Astrocyte (in vitro differentiated cells and primary cell): ENCODE measurements around the gene SRM. TPM values are rescaled to one million over a fixed set of nuclear protein-coding genes. Genes with fewer than 3 reads are reported as not detected.

ENCODE experiments used
- DNase-seq: peaks from one replicate; pipeline ENCODE4 v3.0.0-alpha.2; 2010; ENCODE audit warnings: low read depth
- FAIRE-seq: peaks from 2 replicates; lab custom pipeline; 2011; peaks lifted over from hg19 to GRCh38; lab: Jason Lieb, UNC
- H2AFZ ChIP-seq: 2 replicates; pipeline ENCODE4 v1.6.0; 2012; ENCODE audit warnings: low read depth, low read length, inconsistent platforms
- H3K27ac ChIP-seq: 2 replicates; pipeline ENCODE4 v1.5.1; 2011; ENCODE audit warnings: low read depth, low read length, inconsistent platforms
- H3K27me3 ChIP-seq: 2 replicates; pipeline ENCODE4 v1.6.0; 2011; ENCODE audit warnings: low read length, inconsistent platforms; ENCODE audit not compliant: insufficient read depth
- H3K36me3 ChIP-seq: 2 replicates; pipeline ENCODE4 v1.5.1; 2011; ENCODE audit warnings: low read length, inconsistent platforms; ENCODE audit not compliant: insufficient read depth
- H3K4me1 ChIP-seq: 2 replicates; pipeline ENCODE4 v1.5.1; 2011; ENCODE audit warnings: low read length, inconsistent platforms; ENCODE audit not compliant: insufficient read depth
- H3K4me2 ChIP-seq: 2 replicates; pipeline ENCODE4 v1.6.0; 2012; ENCODE audit warnings: low read length, inconsistent platforms
- H3K4me3 ChIP-seq: 2 replicates; pipeline ENCODE4 v1.5.1; 2011; ENCODE audit warnings: low read depth, mild to moderate bottlenecking, low read length, inconsistent platforms; ENCODE audit not compliant: insufficient read depth
- H3K79me2 ChIP-seq: 2 replicates; pipeline ENCODE4 v1.6.0; 2012; ENCODE audit warnings: mild to moderate bottlenecking, low read length, inconsistent platforms; ENCODE audit not compliant: insufficient read depth
- H3K9ac ChIP-seq: 2 replicates; pipeline ENCODE4 v1.6.0; 2012; ENCODE audit warnings: mild to moderate bottlenecking, low read length, inconsistent platforms
- H3K9me3 ChIP-seq: 2 replicates; pipeline ENCODE4 v1.5.1; 2012; ENCODE audit warnings: low read depth, mild to moderate bottlenecking, low read length, inconsistent platforms; ENCODE audit not compliant: insufficient read depth
- H4K20me1 ChIP-seq: 2 replicates; pipeline ENCODE4 v1.6.0; 2012; ENCODE audit warnings: low read length, inconsistent platforms; ENCODE audit not compliant: insufficient read depth
- H3K27ac Mint-ChIP-seq: one replicate; pipeline ENCODE4 v1.8.0; 2021; ENCODE audit warnings: mild to moderate bottlenecking, mixed read lengths; ENCODE audit not compliant: unreplicated experiment
- H3K27me3 Mint-ChIP-seq: one replicate; pipeline ENCODE4 v1.8.0; 2021; ENCODE audit warnings: low read depth, mixed read lengths; ENCODE audit not compliant: unreplicated experiment
- H3K36me3 Mint-ChIP-seq: one replicate; pipeline ENCODE4 v1.8.0; 2021; ENCODE audit warnings: low read depth, mixed read lengths; ENCODE audit not compliant: unreplicated experiment
- H3K4me1 Mint-ChIP-seq: one replicate; pipeline ENCODE4 v1.8.0; 2021; ENCODE audit warnings: low read depth, mixed read lengths; ENCODE audit not compliant: unreplicated experiment
- H3K4me3 Mint-ChIP-seq: one replicate; pipeline ENCODE4 v1.8.0; 2021; ENCODE audit warnings: mild to moderate bottlenecking, moderate library complexity, mixed read lengths; ENCODE audit not compliant: unreplicated experiment
- H3K9me3 Mint-ChIP-seq: one replicate; pipeline ENCODE4 v1.8.0; 2021; ENCODE audit warnings: mild to moderate bottlenecking, mixed read lengths; ENCODE audit not compliant: unreplicated experiment
- CTCF ChIP-seq: IDR thresholded peaks from 2 replicates; pipeline ENCODE4 v1.5.1; 2011; ENCODE audit warnings: low read depth, mild to moderate bottlenecking, inconsistent platforms, low read length, moderate library complexity; ENCODE audit not compliant: insufficient read depth
- EZH2 ChIP-seq: IDR thresholded peaks from 2 replicates; pipeline ENCODE4 v1.6.1; 2012; ENCODE audit warnings: mild to moderate bottlenecking, low read length, inconsistent platforms; ENCODE audit not compliant: insufficient read depth
- total RNA-seq: library from RNA; stranded (reverse); gene quantifications from 2 replicates; pipeline ENCODE4 v1.2.1, GENCODE V29; 2021

The SRM gene
- total RNA-seq, 1 donor from 2014 or later: 225 TPM

- no peaks in the 10 kb centered on the region for H3K36me3 ChIP-seq
- H3K9me3 ChIP-seq: no peaks in the 10 kb centered on the region
- H3K79me2 ChIP-seq: no peaks in the 10 kb centered on the region
- H3K27me3 Mint-ChIP-seq: no peaks in the 10 kb centered on the region
- no peaks in the 10 kb centered on the region for H3K4me1 ChIP-seq
- no peak overlapping the region for H2AFZ ChIP-seq
- no peak overlapping the region for H3K27ac ChIP-seq
- H3K4me3 ChIP-seq: no peak overlapping the region
- no peaks in the 10 kb centered on the region for H3K36me3 Mint-ChIP-seq
- H3K4me2 ChIP-seq: no peak overlapping the region
- no peak overlapping the region for H3K9ac ChIP-seq
- no peak for FAIRE-seq
- no peak overlapping the region for H3K4me3 Mint-ChIP-seq
- no peaks in the 10 kb centered on the region for H3K9me3 Mint-ChIP-seq
- H3K27me3 ChIP-seq: no peaks in the 10 kb centered on the region
- no peak for DNase-seq
- no peak for TF ChIP-seq CTCF
- no peak for TF ChIP-seq EZH2
- no peaks in the 10 kb centered on the region for H4K20me1 ChIP-seq
- no peaks in the 10 kb centered on the region for H3K4me1 Mint-ChIP-seq
- no peak overlapping the region for H3K27ac Mint-ChIP-seq
Observed at GRCh38 chr1:11044086-11044848, 15.6 kb downstream of the SRM start.

GRCh38 chr1:11042995-11043874, 16.6 kb downstream of the SRM start:
- no peak overlapping the region for H3K27ac ChIP-seq
- Mint-ChIP-seq H3K27ac (no peak overlapping the region), H3K27me3 (peaks cover 3% of the 10 kb centered on the region), H3K4me3 (no peak overlapping the region), H3K9me3 (no peaks in the 10 kb centered on the region), H3K4me1 (no peaks in the 10 kb centered on the region), H3K36me3 (no peaks in the 10 kb centered on the region)
- H4K20me1 ChIP-seq: no peaks in the 10 kb centered on the region
- peaks cover 4% of the 10 kb centered on the region for H3K27me3 ChIP-seq
- no peak overlapping the region for H3K4me2 ChIP-seq
- no peak overlapping the region for H3K9ac ChIP-seq
- H3K36me3 ChIP-seq: no peaks in the 10 kb centered on the region
- no peak for FAIRE-seq
- no peak overlapping the region for H2AFZ ChIP-seq
- no peaks in the 10 kb centered on the region for H3K79me2 ChIP-seq
- no peaks in the 10 kb centered on the region for H3K4me1 ChIP-seq
- no peaks in the 10 kb centered on the region for H3K9me3 ChIP-seq
- no peak for DNase-seq
- H3K4me3 ChIP-seq: no peak overlapping the region
- TF ChIP-seq EZH2: no peak
- TF ChIP-seq CTCF: no peak
